K562 (cell line): Measurements from ENCODE around the gene CELSR2. TPM values are rescaled to one million over a fixed set of nuclear protein-coding genes. Genes with fewer than 3 reads are reported as not detected.
A peak's percentile ranks its signal among the peaks of the same experiment; 100 is the strongest.

Experiments used
- ARID1B ChIP-seq: fragments of 450-650 bp; IDR thresholded peaks from 2 replicates; pipeline ENCODE4 v1.6.1; 2016; ENCODE audit warnings: antibody characterized with exemption, mild to moderate bottlenecking, inconsistent platforms
- ELF1 ChIP-seq: fragments of 200-800 bp; sonication (Bioruptor generic); IDR thresholded peaks from 2 replicates; pipeline ENCODE4 v1.6.1; 2016; ENCODE audit warnings: missing genetic modification characterization, missing compliant biosample characterization
- FOXA1 ChIP-seq: fragments of 450-650 bp; IDR thresholded peaks from 2 replicates; pipeline ENCODE4 v1.6.1; 2016; ENCODE audit warnings: mild to moderate bottlenecking, borderline replicate concordance
- FOXK2 ChIP-seq, 2 experiments: fragments of 450-650 bp; IDR thresholded peaks in 1 of 2; conservative IDR thresholded peaks in 1 of 2; 2 replicates each; pipeline ENCODE4 v1.6.1; 2016; ENCODE audit warnings: low read depth in 2 of 2, mild to moderate bottlenecking in 1 of 2
- IRF2 ChIP-seq: sonication (generic); formaldehyde crosslinking; IDR thresholded peaks from 2 replicates; pipeline ENCODE4 v1.8.1; 2022; ENCODE audit warnings: mild to moderate bottlenecking, missing genetic modification reagents
- RBBP5 ChIP-seq: fragments of 200-600 bp; sonication (generic); IDR thresholded peaks from 2 replicates; pipeline ENCODE4 v1.6.1; 2012; ENCODE audit warnings: borderline replicate concordance, mild to moderate bottlenecking, low read length, control low read depth, inconsistent platforms; ENCODE audit not compliant: insufficient read depth, poor library complexity, severe bottlenecking
- RBM15 ChIP-seq: fragments of 200-400 bp; formaldehyde crosslinking; IDR thresholded peaks from 2 replicates; pipeline ENCODE4 v1.6.1; 2018; ENCODE audit warnings: mild to moderate bottlenecking, low read length, moderate library complexity; ENCODE audit not compliant: insufficient read depth
- SP1 ChIP-seq: sonication (generic); formaldehyde crosslinking; IDR thresholded peaks from 2 replicates; pipeline ENCODE4 v1.8.1; 2022; ENCODE audit warnings: mild to moderate bottlenecking, missing genetic modification reagents
- ZNF699 ChIP-seq: fragments of 250-450 bp; sonication (Bioruptor Pico); IDR thresholded peaks from 2 replicates; pipeline ENCODE4 v1.8.0; 2021; ENCODE audit warnings: mild to moderate bottlenecking, moderate library complexity; ENCODE audit not compliant: insufficient replicate concordance
- ZNF785 ChIP-seq: fragments of 250-450 bp; sonication (Bioruptor Pico); IDR thresholded peaks from 2 replicates; pipeline ENCODE4 v1.4.0; 2020; ENCODE audit warnings: mild to moderate bottlenecking
- polyA plus RNA-seq, 8 experiments: library from polyadenylated mRNA; depleted of rRNA in 4 of 8; stranded (reverse) in 5 of 8; unstranded in 3 of 8; fragments of >200 nt; fragmentation: Nextera tagmentation in 2 of 8; fragmentation: Illumina TruSeq in 1 of 8; extraction: Ambion mirVana in 2 of 8; extraction: Trizol in 1 of 8; gene quantifications; 2 replicates each; pipeline versions ENCODE4 v1.2.1 to v1.2.3, GENCODE V29; 2011 to 2014; ENCODE audit warnings: inconsistent platforms in 1 of 8, missing spikeins in 1 of 8
- total RNA-seq, 7 experiments: library from RNA; depleted of rRNA in 6 of 7; stranded (reverse); fragments of >200 nt in 6 of 7; fragmentation: Illumina TruSeq in 2 of 7; extraction: Trizol in 2 of 7; gene quantifications; 2 replicates each; pipeline versions ENCODE4 v1.2.1 to v1.2.3, GENCODE V29; 2011 to 2021; ENCODE audit warnings: low replicate concordance in 1 of 7
- TF ChIP-seq, protein P1 (sequence below): sonication (generic); formaldehyde crosslinking; IDR thresholded peaks from 2 replicates; pipeline ENCODE4 v1.8.0; 2022; ENCODE audit warnings: mild to moderate bottlenecking, missing genetic modification reagents
- TF ChIP-seq, protein P2 (sequence below): fragments of 250-450 bp; sonication (Bioruptor Pico); IDR thresholded peaks from 2 replicates; pipeline ENCODE4 v1.8.0; 2021; ENCODE audit warnings: mild to moderate bottlenecking, moderate library complexity
- TF ChIP-seq, protein P3 (sequence below): fragments of 450-650 bp; IDR thresholded peaks from 2 replicates; pipeline ENCODE4 v1.7.1; 2018; ENCODE audit warnings: mild to moderate bottlenecking, low read depth; ENCODE audit not compliant: partially characterized antibody
- TF ChIP-seq, protein P4 (sequence below): sonication (generic); formaldehyde crosslinking; IDR thresholded peaks from 2 replicates; pipeline ENCODE4 v1.8.0; 2022; ENCODE audit warnings: missing genetic modification reagents, mild to moderate bottlenecking, moderate library complexity, borderline replicate concordance
- TF ChIP-seq, protein P5 (sequence below): sonication (generic); formaldehyde crosslinking; IDR thresholded peaks from 2 replicates; pipeline ENCODE4 v1.8.1; 2023; ENCODE audit warnings: mild to moderate bottlenecking, missing genetic modification reagents

Gene CELSR2
- total and polyA plus RNA-seq, 9 of the 15 experiments (the other 6 are each of a cell fraction or from before 2014, with no cell fraction given), result 0.31 to 21.9 (median 4.2) TPM

DNA sequence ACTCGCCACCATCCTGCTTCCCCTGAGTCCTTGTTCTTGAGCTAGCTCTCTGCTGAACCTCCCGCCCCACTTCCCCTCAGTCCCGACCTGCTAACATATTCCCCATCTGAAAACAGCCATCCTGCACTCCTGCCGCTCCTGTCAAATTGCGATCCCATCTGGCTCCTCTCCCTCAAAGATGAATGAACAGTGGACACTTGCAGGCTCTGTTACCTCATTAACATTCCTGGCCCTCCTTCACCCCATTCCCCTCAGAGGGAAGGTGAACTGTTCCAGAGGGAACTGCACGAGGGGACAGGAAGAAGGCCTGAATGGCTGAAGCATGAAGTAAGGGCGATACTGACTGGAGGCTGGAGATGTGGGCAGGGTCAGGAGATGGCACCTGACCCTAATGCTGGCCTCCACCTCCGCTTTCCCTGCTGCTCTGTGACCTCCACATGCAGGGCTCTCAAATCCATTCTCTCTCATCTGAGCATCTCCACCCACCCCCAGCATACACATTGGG lies 7.4 kb upstream of the CELSR2 start (continued):
- peak; percentile 33 for TF ChIP-seq RBBP5
- no peak for TF ChIP-seq ARID1B
- TF ChIP-seq, protein P1, sequence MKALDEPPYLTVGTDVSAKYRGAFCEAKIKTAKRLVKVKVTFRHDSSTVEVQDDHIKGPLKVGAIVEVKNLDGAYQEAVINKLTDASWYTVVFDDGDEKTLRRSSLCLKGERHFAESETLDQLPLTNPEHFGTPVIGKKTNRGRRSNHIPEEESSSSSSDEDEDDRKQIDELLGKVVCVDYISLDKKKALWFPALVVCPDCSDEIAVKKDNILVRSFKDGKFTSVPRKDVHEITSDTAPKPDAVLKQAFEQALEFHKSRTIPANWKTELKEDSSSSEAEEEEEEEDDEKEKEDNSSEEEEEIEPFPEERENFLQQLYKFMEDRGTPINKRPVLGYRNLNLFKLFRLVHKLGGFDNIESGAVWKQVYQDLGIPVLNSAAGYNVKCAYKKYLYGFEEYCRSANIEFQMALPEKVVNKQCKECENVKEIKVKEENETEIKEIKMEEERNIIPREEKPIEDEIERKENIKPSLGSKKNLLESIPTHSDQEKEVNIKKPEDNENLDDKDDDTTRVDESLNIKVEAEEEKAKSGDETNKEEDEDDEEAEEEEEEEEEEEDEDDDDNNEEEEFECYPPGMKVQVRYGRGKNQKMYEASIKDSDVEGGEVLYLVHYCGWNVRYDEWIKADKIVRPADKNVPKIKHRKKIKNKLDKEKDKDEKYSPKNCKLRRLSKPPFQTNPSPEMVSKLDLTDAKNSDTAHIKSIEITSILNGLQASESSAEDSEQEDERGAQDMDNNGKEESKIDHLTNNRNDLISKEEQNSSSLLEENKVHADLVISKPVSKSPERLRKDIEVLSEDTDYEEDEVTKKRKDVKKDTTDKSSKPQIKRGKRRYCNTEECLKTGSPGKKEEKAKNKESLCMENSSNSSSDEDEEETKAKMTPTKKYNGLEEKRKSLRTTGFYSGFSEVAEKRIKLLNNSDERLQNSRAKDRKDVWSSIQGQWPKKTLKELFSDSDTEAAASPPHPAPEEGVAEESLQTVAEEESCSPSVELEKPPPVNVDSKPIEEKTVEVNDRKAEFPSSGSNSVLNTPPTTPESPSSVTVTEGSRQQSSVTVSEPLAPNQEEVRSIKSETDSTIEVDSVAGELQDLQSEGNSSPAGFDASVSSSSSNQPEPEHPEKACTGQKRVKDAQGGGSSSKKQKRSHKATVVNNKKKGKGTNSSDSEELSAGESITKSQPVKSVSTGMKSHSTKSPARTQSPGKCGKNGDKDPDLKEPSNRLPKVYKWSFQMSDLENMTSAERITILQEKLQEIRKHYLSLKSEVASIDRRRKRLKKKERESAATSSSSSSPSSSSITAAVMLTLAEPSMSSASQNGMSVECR (CRISPR knock-in tag), result peak; percentile 29; the same call in 1 of the 2 replicates
- TF ChIP-seq, protein P2, sequence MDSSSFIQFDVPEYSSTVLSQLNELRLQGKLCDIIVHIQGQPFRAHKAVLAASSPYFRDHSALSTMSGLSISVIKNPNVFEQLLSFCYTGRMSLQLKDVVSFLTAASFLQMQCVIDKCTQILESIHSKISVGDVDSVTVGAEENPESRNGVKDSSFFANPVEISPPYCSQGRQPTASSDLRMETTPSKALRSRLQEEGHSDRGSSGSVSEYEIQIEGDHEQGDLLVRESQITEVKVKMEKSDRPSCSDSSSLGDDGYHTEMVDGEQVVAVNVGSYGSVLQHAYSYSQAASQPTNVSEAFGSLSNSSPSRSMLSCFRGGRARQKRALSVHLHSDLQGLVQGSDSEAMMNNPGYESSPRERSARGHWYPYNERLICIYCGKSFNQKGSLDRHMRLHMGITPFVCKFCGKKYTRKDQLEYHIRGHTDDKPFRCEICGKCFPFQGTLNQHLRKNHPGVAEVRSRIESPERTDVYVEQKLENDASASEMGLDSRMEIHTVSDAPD (CRISPR knock-in tag), result no peak
- TF ChIP-seq SP1, result 0 out of 2 replicates have a peak, but pooled peaks have one; percentile 34
- TF ChIP-seq, protein P3, sequence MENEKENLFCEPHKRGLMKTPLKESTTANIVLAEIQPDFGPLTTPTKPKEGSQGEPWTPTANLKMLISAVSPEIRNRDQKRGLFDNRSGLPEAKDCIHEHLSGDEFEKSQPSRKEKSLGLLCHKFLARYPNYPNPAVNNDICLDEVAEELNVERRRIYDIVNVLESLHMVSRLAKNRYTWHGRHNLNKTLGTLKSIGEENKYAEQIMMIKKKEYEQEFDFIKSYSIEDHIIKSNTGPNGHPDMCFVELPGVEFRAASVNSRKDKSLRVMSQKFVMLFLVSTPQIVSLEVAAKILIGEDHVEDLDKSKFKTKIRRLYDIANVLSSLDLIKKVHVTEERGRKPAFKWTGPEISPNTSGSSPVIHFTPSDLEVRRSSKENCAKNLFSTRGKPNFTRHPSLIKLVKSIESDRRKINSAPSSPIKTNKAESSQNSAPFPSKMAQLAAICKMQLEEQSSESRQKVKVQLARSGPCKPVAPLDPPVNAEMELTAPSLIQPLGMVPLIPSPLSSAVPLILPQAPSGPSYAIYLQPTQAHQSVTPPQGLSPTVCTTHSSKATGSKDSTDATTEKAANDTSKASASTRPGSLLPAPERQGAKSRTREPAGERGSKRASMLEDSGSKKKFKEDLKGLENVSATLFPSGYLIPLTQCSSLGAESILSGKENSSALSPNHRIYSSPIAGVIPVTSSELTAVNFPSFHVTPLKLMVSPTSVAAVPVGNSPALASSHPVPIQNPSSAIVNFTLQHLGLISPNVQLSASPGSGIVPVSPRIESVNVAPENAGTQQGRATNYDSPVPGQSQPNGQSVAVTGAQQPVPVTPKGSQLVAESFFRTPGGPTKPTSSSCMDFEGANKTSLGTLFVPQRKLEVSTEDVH, result no peak
- no peak for TF ChIP-seq FOXA1
- TF ChIP-seq, protein P4, sequence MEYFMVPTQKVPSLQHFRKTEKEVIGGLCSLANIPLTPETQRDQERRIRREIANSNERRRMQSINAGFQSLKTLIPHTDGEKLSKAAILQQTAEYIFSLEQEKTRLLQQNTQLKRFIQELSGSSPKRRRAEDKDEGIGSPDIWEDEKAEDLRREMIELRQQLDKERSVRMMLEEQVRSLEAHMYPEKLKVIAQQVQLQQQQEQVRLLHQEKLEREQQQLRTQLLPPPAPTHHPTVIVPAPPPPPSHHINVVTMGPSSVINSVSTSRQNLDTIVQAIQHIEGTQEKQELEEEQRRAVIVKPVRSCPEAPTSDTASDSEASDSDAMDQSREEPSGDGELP (CRISPR knock-in tag), result peak; percentile 19; the same call in 1 of the 2 replicates
- no peak for TF ChIP-seq IRF2
- TF ChIP-seq ELF1 (tag), result no peak
- no peak for TF ChIP-seq ZNF699
- no peak for TF ChIP-seq RBM15
- TF ChIP-seq ZNF785 (CRISPR knock-in tag), result no peak
- no peak for TF ChIP-seq FOXK2 (conservative IDR thresholded peaks at IDR 0.05 in 1 of 2, IDR thresholded peaks at IDR 0.05 in 1 of 2; ENCODE audit: low read depth in 2 of 2)
- TF ChIP-seq, protein P5, sequence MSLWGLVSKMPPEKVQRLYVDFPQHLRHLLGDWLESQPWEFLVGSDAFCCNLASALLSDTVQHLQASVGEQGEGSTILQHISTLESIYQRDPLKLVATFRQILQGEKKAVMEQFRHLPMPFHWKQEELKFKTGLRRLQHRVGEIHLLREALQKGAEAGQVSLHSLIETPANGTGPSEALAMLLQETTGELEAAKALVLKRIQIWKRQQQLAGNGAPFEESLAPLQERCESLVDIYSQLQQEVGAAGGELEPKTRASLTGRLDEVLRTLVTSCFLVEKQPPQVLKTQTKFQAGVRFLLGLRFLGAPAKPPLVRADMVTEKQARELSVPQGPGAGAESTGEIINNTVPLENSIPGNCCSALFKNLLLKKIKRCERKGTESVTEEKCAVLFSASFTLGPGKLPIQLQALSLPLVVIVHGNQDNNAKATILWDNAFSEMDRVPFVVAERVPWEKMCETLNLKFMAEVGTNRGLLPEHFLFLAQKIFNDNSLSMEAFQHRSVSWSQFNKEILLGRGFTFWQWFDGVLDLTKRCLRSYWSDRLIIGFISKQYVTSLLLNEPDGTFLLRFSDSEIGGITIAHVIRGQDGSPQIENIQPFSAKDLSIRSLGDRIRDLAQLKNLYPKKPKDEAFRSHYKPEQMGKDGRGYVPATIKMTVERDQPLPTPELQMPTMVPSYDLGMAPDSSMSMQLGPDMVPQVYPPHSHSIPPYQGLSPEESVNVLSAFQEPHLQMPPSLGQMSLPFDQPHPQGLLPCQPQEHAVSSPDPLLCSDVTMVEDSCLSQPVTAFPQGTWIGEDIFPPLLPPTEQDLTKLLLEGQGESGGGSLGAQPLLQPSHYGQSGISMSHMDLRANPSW, result no peak
